ENCODE measurements around the gene ADO.
A peak's percentile ranks its signal among the peaks of the same experiment; 100 is the strongest.
"Not testable (repeated sequence)": the region's sequence is repeated elsewhere in the genome, so short reads cannot be mapped to it uniquely, and the experiment has no call there.

ADO gene

GRCh38 chr10:62766386-62766785 lies 38.1 kb upstream of the ADO start:
- Histone ChIP-seq H3K4me1 (ENCODE audit: control insufficient read depth, insufficient read depth, low read length, poor library complexity, severe bottlenecking) (peaks cover 2% of the 10 kb centered on the region), H3K9me3 (ENCODE audit: control insufficient read depth, low read length) (no peaks in the 10 kb centered on the region), H3K4me3 (ENCODE audit: insufficient read depth, low read depth, low read length, poor library complexity, severe bottlenecking) (no peak overlapping the region), H3K27ac (ENCODE audit: insufficient read depth, low read length, poor library complexity, severe bottlenecking) (no peak overlapping the region), H3K27me3 (replicated peaks; ENCODE audit: control insufficient read depth, insufficient read depth, low read length, poor library complexity, severe bottlenecking) (no peaks in the 10 kb centered on the region), H3K36me3 (ENCODE audit: control insufficient read depth, insufficient read depth, low read length) (no peaks in the 10 kb centered on the region)
- no peak for DNase-seq

DNA sequence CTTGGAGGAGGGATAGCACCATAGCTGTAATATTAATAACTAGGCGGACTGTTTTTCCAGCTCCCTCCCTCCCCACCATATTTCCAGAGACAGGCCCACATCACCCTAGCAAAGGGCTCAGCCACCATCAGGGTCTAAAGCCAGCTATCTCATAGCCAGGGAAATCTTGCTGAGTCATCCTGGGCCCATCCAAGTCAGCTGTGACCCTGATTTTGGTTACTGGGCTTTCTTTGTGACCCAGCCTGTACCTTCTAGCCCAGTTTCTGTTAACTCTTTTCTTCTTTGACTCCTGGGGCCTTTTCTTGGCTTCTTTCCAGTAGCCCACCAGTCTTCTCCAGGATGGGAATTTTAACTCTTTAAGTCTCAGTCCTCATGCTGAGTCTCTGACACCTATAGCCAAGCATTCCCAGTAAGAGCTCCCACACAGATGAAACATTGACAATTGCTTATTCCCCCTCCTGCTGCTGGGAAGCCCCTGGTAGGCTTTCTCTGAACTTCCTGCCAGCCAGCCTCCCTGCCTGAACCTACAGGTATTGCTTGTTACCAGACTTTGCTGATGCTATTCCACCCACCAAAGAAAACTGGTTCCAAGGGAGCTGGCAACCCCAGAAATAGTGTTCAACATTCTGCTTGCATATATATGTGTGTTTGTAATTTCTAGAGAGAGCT lies 34.8 kb upstream of the ADO start:
- DNase-seq: no peak
- H3K27me3 ChIP-seq (replicated peaks; ENCODE audit: control insufficient read depth, insufficient read depth, low read length, poor library complexity, severe bottlenecking): no peaks in the 10 kb centered on the region
- no peaks in the 10 kb centered on the region for H3K9me3 ChIP-seq (ENCODE audit: control insufficient read depth, low read length)
- no peak overlapping the region for H3K27ac ChIP-seq (ENCODE audit: insufficient read depth, low read length, poor library complexity, severe bottlenecking)
- H3K4me1 ChIP-seq (ENCODE audit: control insufficient read depth, insufficient read depth, low read length, poor library complexity, severe bottlenecking): peaks cover 2% of the 10 kb centered on the region
- no peak overlapping the region for H3K4me3 ChIP-seq (ENCODE audit: insufficient read depth, low read depth, low read length, poor library complexity, severe bottlenecking)
- no peaks in the 10 kb centered on the region for H3K36me3 ChIP-seq (ENCODE audit: control insufficient read depth, insufficient read depth, low read length)

- DNase-seq: no peak
- no peaks in the 10 kb centered on the region for H3K27me3 ChIP-seq (replicated peaks; ENCODE audit: control insufficient read depth, insufficient read depth, low read length, poor library complexity, severe bottlenecking)
- H3K4me3 ChIP-seq (ENCODE audit: insufficient read depth, low read depth, low read length, poor library complexity, severe bottlenecking): no peak overlapping the region
- H3K27ac ChIP-seq (ENCODE audit: insufficient read depth, low read length, poor library complexity, severe bottlenecking): no peak overlapping the region
- no peaks in the 10 kb centered on the region for H3K9me3 ChIP-seq (ENCODE audit: control insufficient read depth, low read length)
- H3K4me1 ChIP-seq (ENCODE audit: control insufficient read depth, insufficient read depth, low read length, poor library complexity, severe bottlenecking): no peaks in the 10 kb centered on the region
- no peaks in the 10 kb centered on the region for H3K36me3 ChIP-seq (ENCODE audit: control insufficient read depth, insufficient read depth, low read length)
These were observed 32.1 kb upstream of the ADO start for GRCh38 chr10:62772186-62772974.

GRCh38 chr10:62778125-62778524 lies 26.4 kb upstream of the ADO start:
- Histone ChIP-seq H3K4me3 (ENCODE audit: insufficient read depth, low read depth, low read length, poor library complexity, severe bottlenecking) (no peak overlapping the region), H3K27ac (ENCODE audit: insufficient read depth, low read length, poor library complexity, severe bottlenecking) (no peak overlapping the region), H3K27me3 (replicated peaks; ENCODE audit: control insufficient read depth, insufficient read depth, low read length, poor library complexity, severe bottlenecking) (no peaks in the 10 kb centered on the region), H3K4me1 (ENCODE audit: control insufficient read depth, insufficient read depth, low read length, poor library complexity, severe bottlenecking) (peaks cover 10% of the 10 kb centered on the region), H3K9me3 (ENCODE audit: control insufficient read depth, low read length) (no peaks in the 10 kb centered on the region), H3K36me3 (ENCODE audit: control insufficient read depth, insufficient read depth, low read length) (no peaks in the 10 kb centered on the region)
- DNase-seq: no peak

GRCh38 chr10:62779487-62780248 lies 24.9 kb upstream of the ADO start:
- Histone ChIP-seq H3K27ac (ENCODE audit: insufficient read depth, low read length, poor library complexity, severe bottlenecking) (peak overlapping the region; percentile 34), H3K4me3 (ENCODE audit: insufficient read depth, low read depth, low read length, poor library complexity, severe bottlenecking) (no peak overlapping the region)

GRCh38 chr10:62784537-62784936 lies 20.0 kb upstream of the ADO start:
- H3K36me3 ChIP-seq (ENCODE audit: control insufficient read depth, insufficient read depth, low read length); H3K9me3 ChIP-seq (ENCODE audit: control insufficient read depth, low read length); H3K4me3 ChIP-seq (ENCODE audit: insufficient read depth, low read depth, low read length, poor library complexity, severe bottlenecking); DNase-seq; H3K4me1 ChIP-seq (ENCODE audit: control insufficient read depth, insufficient read depth, low read length, poor library complexity, severe bottlenecking); H3K27me3 ChIP-seq (replicated peaks; ENCODE audit: control insufficient read depth, insufficient read depth, low read length, poor library complexity, severe bottlenecking); H3K27ac ChIP-seq (ENCODE audit: insufficient read depth, low read length, poor library complexity, severe bottlenecking): not testable (repeated sequence)

More at GRCh38 chr10:62779487-62780248, 24.9 kb upstream of the ADO start:
- peak; percentile 77 to 80 (median 79) for DNase-seq
- H3K4me1 ChIP-seq (ENCODE audit: control insufficient read depth, insufficient read depth, low read length, poor library complexity, severe bottlenecking): peaks cover 10% of the 10 kb centered on the region
- H3K27me3 ChIP-seq (replicated peaks; ENCODE audit: control insufficient read depth, insufficient read depth, low read length, poor library complexity, severe bottlenecking): no peaks in the 10 kb centered on the region
- H3K9me3 ChIP-seq (ENCODE audit: control insufficient read depth, low read length): no peaks in the 10 kb centered on the region
- no peaks in the 10 kb centered on the region for H3K36me3 ChIP-seq (ENCODE audit: control insufficient read depth, insufficient read depth, low read length)

DNA sequence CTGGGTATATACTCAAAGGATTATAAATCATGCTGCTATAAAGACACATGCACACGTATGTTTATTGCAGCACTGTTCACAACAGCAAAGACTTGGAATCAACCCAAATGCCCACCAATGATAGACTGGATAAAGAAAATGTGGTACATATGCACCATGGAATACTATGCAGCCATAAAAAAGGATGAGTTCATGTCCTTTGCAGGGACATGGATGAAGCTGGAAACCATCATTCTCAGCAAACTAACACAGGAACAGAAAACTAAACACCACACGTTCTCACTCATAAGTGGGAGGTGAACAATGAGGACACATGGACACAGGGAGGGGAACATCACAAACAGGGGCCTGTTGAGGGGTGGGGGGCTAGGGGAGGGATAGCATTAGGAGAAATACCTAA lies 16.2 kb upstream of the ADO start:
- DNase-seq; H3K36me3 ChIP-seq (ENCODE audit: control insufficient read depth, insufficient read depth, low read length); H3K27ac ChIP-seq (ENCODE audit: insufficient read depth, low read length, poor library complexity, severe bottlenecking); H3K4me3 ChIP-seq (ENCODE audit: insufficient read depth, low read depth, low read length, poor library complexity, severe bottlenecking); H3K9me3 ChIP-seq (ENCODE audit: control insufficient read depth, low read length); H3K27me3 ChIP-seq (replicated peaks; ENCODE audit: control insufficient read depth, insufficient read depth, low read length, poor library complexity, severe bottlenecking); H3K4me1 ChIP-seq (ENCODE audit: control insufficient read depth, insufficient read depth, low read length, poor library complexity, severe bottlenecking): not testable (repeated sequence)

DNA sequence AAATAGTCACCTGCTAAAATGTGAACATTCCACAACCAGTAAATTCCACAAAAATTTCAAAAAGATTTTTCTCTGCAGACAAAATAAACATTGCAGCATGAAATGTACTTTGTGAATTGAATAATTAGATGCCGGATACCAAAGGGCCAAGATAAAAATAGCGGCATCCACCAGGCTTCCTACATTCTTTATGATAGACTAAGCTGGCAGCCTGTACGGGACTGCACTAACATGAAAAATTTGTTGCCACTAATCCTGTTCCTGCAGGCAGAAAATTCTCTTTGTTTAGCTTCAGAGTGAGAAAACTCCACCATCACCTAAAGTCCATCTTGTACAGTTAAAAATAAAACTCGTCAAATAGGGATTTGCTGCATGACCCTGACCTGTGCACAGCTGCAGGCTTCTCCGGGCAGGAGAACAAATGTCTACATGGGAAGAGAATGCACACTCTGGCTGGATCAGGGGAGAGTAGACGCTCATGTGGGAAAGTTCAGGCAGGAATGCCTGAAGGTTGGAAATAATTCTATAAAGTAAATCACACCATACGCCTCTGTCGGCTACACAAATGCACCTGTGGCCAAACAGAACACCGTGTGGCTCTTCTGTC lies 15.6 kb upstream of the ADO start:
- Histone ChIP-seq H3K36me3 (ENCODE audit: control insufficient read depth, insufficient read depth, low read length) (no peaks in the 10 kb centered on the region), H3K27me3 (replicated peaks; ENCODE audit: control insufficient read depth, insufficient read depth, low read length, poor library complexity, severe bottlenecking) (no peaks in the 10 kb centered on the region), H3K9me3 (ENCODE audit: control insufficient read depth, low read length) (no peaks in the 10 kb centered on the region), H3K4me1 (ENCODE audit: control insufficient read depth, insufficient read depth, low read length, poor library complexity, severe bottlenecking) (no peaks in the 10 kb centered on the region), H3K27ac (ENCODE audit: insufficient read depth, low read length, poor library complexity, severe bottlenecking) (no peak overlapping the region), H3K4me3 (ENCODE audit: insufficient read depth, low read depth, low read length, poor library complexity, severe bottlenecking) (no peak overlapping the region)
- no peak for DNase-seq

DNA sequence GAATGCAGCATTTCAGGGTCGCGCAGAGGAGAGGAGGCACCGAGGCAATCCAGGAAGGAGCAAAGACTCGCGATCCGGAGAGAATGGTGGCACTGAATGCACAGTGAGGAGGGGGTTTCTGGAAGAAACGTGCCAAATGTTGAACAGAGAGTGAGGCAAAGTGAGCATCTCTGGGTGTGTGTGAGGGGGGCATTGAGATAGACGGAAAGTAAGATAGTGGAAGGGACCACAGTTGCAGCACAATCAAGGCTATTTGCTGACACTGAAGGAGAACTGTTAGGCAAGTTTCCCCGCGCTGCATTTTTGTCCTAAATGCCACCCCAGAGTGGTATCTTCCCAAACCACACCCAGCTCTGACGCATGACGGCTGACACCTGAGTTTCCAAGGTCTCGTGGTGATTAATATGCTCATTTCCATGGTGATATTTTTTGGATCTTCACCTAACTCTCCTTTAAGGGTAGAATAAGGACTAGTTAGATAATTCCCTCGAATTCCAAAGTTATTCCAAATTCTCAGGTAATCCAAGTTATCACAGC lies 14.4 kb upstream of the ADO start:
- Histone ChIP-seq H3K36me3 (ENCODE audit: control insufficient read depth, insufficient read depth, low read length) (no peaks in the 10 kb centered on the region), H3K27me3 (replicated peaks; ENCODE audit: control insufficient read depth, insufficient read depth, low read length, poor library complexity, severe bottlenecking) (no peaks in the 10 kb centered on the region), H3K4me3 (ENCODE audit: insufficient read depth, low read depth, low read length, poor library complexity, severe bottlenecking) (no peak overlapping the region), H3K27ac (ENCODE audit: insufficient read depth, low read length, poor library complexity, severe bottlenecking) (no peak overlapping the region), H3K9me3 (ENCODE audit: control insufficient read depth, low read length) (no peaks in the 10 kb centered on the region), H3K4me1 (ENCODE audit: control insufficient read depth, insufficient read depth, low read length, poor library complexity, severe bottlenecking) (no peaks in the 10 kb centered on the region)
- DNase-seq: no peak

Data from effector memory CD4-positive, alpha-beta T cell (primary cell).